NCI-H510A treated with DMSO at 0.1 percent for 48 hours (cell line): ENCODE results near the gene CFHR2.
A peak's percentile ranks its signal among the peaks of the same experiment; 100 is the strongest.
"Not testable (repeated sequence)": the region's sequence is repeated elsewhere in the genome, so short reads cannot be mapped to it uniquely, and the experiment has no call there.

Experiments used
- DNase-seq: peaks from one replicate; lab custom pipeline; 2025; lab: John Stamatoyannopoulos, UW

The CFHR2 gene

GRCh38 chr1:196943568-196943967 lies at the start of gene CFHR2:
TSS of gene CFHR2 (plus strand) at chr1:196943738. CDS start at chr1:196943881, 143 bp downstream.
- DNase-seq, result not testable (repeated sequence)

GRCh38 chr1:196896355-196896754 lies 47.2 kb upstream of the CFHR2 start:
- no peak for DNase-seq

GRCh38 chr1:196897158-196897828 lies 46.2 kb upstream of the CFHR2 start:
- no peak for DNase-seq

DNA sequence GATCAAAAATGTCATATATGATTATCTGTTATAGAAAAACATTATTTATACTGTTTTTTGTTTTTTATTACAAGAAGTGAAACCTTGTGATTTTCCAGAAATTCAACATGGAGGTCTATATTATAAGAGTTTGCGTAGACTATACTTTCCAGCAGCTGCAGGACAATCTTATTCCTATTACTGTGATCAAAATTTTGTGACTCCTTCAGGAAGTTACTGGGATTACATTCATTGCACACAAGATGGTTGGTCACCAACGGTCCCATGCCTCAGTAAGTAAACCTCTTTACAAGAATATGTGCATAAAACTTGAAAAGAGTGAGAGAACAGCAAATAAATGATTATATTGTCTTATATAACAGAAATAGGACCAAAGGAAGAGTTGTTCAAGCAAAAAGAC lies 41.2 kb upstream of the CFHR2 start:
- no peak for DNase-seq

GRCh38 chr1:196910215-196910614 lies 33.3 kb upstream of the CFHR2 start:
- no peak for DNase-seq

GRCh38 chr1:196912283-196912682 lies 31.3 kb upstream of the CFHR2 start:
- not testable (repeated sequence) for DNase-seq

DNA sequence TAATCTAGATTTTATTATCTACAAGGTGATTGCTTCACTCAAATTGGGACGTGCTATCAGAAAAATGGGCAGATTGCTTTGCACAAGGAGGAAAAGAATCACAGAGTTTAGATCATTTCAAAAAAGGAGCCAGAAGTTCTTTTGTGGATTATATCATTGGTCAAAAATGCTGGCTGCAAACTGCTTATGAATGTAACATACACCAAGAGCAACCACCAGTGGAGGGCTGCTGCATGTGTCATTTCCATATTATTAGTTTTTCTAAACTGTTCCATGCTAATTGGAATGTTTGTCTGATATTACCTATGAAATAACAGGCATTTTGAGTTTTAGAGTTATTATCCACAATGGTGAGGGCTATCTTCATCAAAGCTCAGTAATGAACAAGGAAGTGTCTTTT lies 16.7 kb upstream of the CFHR2 start:
- not testable (repeated sequence) for DNase-seq

GRCh38 chr1:196932853-196933252 lies 10.7 kb upstream of the CFHR2 start:
- DNase-seq, result not testable (repeated sequence)

- no peak for DNase-seq
Measured at GRCh38 chr1:196933531-196934189, 9.9 kb upstream of the CFHR2 start.

- DNase-seq, result peak; percentile 10
Measured at GRCh38 chr1:196941474-196941873, 2.1 kb upstream of the CFHR2 start.

GRCh38 chr1:196951711-196952394 lies 8.3 kb downstream of the CFHR2 start:
- DNase-seq, result no peak

DNA sequence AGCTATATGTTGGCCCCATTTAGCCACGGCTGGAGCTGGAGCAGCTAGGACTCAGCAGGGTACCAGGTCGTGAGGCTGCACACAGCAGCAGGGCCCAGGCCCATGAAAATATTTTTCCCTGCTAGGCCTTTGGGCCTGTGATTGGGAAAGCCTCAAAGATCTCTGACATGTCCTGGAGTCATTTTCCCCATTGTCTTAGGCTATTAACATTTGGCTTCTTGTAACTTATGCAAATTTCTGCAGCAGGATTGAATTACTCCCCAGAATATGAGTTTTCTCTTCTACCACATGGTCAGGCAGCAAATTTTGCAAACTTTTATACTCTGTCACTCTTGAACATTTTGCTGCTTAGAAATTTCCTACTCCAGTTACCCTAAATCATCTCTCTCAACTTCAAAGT lies 11.2 kb downstream of the CFHR2 start:
- no peak for DNase-seq

DNA sequence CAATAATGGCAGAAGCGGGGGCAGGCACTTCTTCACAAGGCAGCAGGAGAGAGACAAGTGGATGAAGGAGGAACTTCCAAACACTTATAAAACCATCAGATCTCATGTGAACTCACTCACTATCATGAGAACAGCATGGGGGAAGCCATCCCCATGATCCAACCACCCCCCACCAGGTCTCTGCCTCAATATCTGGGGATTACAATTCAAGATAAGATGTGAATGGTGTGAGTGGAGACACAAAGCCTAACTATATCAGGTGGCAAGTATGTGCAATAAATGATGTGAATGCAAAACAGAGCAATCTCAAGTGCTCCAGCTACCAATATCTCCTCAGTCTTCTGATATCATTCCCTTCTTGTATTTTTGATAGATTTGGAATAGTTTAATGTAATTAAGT lies 12.4 kb downstream of the CFHR2 start:
- DNase-seq, result no peak

DNA sequence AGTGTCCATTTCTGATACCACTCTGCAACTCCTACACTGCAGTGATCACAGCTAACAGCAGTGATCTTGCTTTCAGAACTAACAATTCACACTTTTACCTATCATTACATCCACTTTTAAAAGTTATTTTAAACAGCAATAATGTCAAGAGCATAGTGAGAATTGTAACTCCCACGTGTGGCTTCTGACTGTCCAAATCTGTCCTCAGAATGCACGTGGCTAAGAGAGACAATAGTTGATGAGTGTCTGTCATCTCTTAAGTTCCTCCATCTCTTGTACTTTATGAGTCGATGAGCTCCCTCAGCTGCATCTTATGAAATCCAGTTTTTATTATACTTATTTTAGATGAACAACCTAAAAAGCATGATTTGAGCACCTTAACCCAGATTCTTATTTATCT lies 17.3 kb downstream of the CFHR2 start:
- DNase-seq, result no peak

DNA sequence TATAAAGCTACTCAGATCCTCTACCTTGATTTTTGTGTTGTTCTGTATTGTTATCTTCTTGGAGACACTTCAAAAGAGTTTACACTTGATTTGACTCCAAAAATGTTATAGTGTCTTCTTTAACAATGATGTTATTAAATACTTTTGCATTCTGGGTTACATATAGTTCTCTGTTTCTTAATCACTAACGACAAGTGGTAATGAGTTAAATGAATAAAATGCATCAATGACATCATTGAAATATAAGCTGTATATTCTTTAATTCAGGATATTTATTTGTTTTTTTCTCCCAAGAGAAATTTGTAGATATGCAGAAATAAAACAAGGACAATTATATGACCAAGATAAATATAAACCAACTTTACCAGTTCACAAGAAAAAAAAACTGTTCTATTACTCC lies 26.6 kb downstream of the CFHR2 start:
- DNase-seq, result no peak

GRCh38 chr1:196976278-196976677 lies 32.7 kb downstream of the CFHR2 start:
- DNase-seq, result no peak

DNA sequence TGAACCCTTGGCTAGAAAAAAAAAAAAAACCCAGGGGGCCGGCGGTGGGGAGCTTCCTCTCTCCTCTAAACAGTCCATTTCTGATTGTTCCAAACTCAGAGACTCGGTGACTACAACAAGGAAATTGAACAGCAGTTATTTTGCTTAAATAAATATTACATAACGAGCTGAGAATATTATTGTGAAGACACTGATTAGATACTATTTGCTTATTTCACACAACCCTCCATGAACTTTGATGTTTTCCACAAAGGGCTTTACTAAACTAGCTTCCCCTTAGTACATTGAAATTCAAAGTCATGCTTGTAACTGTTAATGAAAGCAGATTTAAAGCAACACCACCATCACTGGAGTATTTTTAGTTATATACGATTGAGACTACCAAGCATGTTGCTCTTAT lies 33.7 kb downstream of the CFHR2 start, which contains the start of gene CFHR5:
Gene CFHR5 (plus strand): TSS at position 279 of the 400 bp plus-strand sequence. CDS start 109 bp downstream, at position 388.
- no peak for DNase-seq

- no peak for DNase-seq
Measured at GRCh38 chr1:196980859-196981258, 37.3 kb downstream of the CFHR2 start.

- not testable (repeated sequence) for DNase-seq
Measured at GRCh38 chr1:196982247-196982646, 38.7 kb downstream of the CFHR2 start.

DNA sequence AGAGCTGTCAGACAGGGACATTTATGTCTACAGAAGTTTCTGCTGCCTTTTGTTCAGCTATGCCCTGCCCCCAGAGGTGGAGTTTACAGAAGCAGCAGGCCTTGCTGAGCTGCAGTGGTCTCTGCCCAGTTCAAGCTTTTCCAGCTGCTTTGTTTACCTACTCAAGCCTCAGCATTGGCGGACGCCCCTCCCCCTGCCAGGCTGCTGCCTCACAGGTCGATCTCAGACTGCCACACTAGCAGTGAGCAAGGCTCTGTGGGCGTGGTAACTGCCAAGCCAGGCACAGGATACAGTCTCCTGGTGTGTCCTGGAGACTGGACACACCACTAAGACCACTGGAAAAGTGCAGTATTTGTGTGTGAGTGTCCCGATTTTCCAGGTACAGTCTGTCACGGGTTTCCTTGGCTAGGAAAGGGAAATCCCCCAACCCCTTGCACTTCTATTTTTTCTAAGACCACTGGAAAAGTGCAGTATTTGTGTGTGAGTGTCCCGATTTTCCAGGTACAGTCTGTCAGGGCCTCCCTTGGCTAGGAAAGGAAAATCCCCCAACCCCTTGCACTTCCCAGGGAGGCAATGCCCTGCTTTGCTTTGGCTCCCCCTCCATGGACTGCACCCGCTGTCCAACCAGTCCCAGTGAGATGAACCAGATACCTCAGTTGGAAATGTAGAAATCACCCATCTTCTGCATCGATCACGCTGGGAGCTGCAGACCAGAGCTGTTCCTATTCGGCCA lies 48.5 kb downstream of the CFHR2 start:
- DNase-seq, result peak; percentile 85

DNA sequence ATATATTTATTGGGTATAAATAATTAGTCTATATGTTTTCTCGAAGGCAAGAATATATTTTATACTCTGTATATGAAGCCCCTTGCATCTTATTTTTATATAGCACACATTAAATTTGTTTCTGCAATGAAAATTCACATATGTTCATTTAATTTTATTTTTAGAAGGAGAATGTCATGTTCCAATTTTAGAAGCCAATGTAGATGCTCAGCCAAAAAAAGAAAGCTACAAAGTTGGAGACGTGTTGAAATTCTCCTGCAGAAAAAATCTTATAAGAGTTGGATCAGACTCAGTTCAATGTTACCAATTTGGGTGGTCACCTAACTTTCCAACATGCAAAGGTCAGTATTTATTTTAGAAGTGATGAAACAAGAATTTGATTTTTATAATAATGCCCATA lies 50.4 kb downstream of the CFHR2 start:
- DNase-seq, result no peak

GRCh38 chr1:196997423-196997822 lies 53.9 kb downstream of the CFHR2 start:
- no peak for DNase-seq
